Tibial nerve (tissue), 4 donors: Measurements from ENCODE around the gene PROM1. TPM values are rescaled to one million over a fixed set of nuclear protein-coding genes. Genes with fewer than 3 reads are reported as not detected.
A peak's percentile ranks its signal among the peaks of the same experiment; 100 is the strongest.

Experiments used
- DNase-seq, 2 donors: peaks; one replicate each; pipeline ENCODE4 v3.0.0-alpha.2; 2019; ENCODE audit warnings: low spot score in 2 of 2
- H3K27ac ChIP-seq, 4 donors: fragments of 200-600 bp; sonication (generic) in 3 of 4; one replicate each; pipeline ENCODE4 v1.5.1; 2017 to 2019; ENCODE audit warnings: mild to moderate bottlenecking in 1 of 4
- H3K27me3 ChIP-seq, 2 donors: fragments of 200-600 bp; sonication (generic) in 1 of 2; one replicate each; pipeline versions ENCODE4 v1.5.1 to v1.6.0; 2017 to 2019
- H3K36me3 ChIP-seq, 3 donors: fragments of 200-600 bp; sonication (generic); one replicate each; pipeline ENCODE4 v1.5.1; 2018 to 2019
- H3K4me1 ChIP-seq, 4 donors: fragments of 200-600 bp; sonication (generic) in 3 of 4; one replicate each; pipeline ENCODE4 v1.5.1; 2017 to 2019
- H3K4me3 ChIP-seq, 4 donors: fragments of 200-600 bp; sonication (generic) in 3 of 4; one replicate each; pipeline ENCODE4 v1.5.1; 2017 to 2019; ENCODE audit warnings: mild to moderate bottlenecking in 1 of 4, moderate library complexity in 1 of 4
- H3K9me3 ChIP-seq, 4 donors: fragments of 200-600 bp; sonication (generic) in 3 of 4; one replicate each; pipeline ENCODE4 v1.5.1; 2017 to 2019
- EP300 ChIP-seq, 2 donors: sonication (generic); formaldehyde crosslinking; IDR thresholded peaks; one replicate each; pipeline ENCODE4 v1.6.1; 2017; ENCODE audit warnings: antibody characterized with exemption in 2 of 2, mild to moderate bottlenecking in 1 of 2
- POLR2A ChIP-seq, 2 donors: fragments of 450-650 bp; IDR thresholded peaks; one replicate each; pipeline ENCODE4 v1.6.1; 2017; ENCODE audit warnings: antibody characterized with exemption in 2 of 2, mild to moderate bottlenecking in 2 of 2, moderate library complexity in 2 of 2
- WGBS, 2 donors: methylation state at CpG; one replicate each; pipeline ENCODE4 v1.1.5; 2018; 5-methylcytosine and 5-hydroxymethylcytosine counted together
- total RNA-seq, 4 donors: library from RNA; depleted of rRNA; stranded (reverse); fragments of >200 nt; gene quantifications; one replicate each; pipeline ENCODE4 v1.1.0, GENCODE V29; 2016
- TF ChIP-seq, protein P1 (sequence below), 5 experiments: fragments of 200-600 bp in 3 of 5; fragments of 450-650 bp in 2 of 5; sonication (generic) in 3 of 5; IDR thresholded peaks; one replicate each; pipeline ENCODE4 v1.5.1; 2016 to 2019; ENCODE audit warnings: antibody characterized with exemption in 5 of 5, mild to moderate bottlenecking in 3 of 5, moderate library complexity in 2 of 5

The PROM1 gene, protein sequence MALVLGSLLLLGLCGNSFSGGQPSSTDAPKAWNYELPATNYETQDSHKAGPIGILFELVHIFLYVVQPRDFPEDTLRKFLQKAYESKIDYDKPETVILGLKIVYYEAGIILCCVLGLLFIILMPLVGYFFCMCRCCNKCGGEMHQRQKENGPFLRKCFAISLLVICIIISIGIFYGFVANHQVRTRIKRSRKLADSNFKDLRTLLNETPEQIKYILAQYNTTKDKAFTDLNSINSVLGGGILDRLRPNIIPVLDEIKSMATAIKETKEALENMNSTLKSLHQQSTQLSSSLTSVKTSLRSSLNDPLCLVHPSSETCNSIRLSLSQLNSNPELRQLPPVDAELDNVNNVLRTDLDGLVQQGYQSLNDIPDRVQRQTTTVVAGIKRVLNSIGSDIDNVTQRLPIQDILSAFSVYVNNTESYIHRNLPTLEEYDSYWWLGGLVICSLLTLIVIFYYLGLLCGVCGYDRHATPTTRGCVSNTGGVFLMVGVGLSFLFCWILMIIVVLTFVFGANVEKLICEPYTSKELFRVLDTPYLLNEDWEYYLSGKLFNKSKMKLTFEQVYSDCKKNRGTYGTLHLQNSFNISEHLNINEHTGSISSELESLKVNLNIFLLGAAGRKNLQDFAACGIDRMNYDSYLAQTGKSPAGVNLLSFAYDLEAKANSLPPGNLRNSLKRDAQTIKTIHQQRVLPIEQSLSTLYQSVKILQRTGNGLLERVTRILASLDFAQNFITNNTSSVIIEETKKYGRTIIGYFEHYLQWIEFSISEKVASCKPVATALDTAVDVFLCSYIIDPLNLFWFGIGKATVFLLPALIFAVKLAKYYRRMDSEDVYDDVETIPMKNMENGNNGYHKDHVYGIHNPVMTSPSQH
- total RNA-seq: not detected

DNA sequence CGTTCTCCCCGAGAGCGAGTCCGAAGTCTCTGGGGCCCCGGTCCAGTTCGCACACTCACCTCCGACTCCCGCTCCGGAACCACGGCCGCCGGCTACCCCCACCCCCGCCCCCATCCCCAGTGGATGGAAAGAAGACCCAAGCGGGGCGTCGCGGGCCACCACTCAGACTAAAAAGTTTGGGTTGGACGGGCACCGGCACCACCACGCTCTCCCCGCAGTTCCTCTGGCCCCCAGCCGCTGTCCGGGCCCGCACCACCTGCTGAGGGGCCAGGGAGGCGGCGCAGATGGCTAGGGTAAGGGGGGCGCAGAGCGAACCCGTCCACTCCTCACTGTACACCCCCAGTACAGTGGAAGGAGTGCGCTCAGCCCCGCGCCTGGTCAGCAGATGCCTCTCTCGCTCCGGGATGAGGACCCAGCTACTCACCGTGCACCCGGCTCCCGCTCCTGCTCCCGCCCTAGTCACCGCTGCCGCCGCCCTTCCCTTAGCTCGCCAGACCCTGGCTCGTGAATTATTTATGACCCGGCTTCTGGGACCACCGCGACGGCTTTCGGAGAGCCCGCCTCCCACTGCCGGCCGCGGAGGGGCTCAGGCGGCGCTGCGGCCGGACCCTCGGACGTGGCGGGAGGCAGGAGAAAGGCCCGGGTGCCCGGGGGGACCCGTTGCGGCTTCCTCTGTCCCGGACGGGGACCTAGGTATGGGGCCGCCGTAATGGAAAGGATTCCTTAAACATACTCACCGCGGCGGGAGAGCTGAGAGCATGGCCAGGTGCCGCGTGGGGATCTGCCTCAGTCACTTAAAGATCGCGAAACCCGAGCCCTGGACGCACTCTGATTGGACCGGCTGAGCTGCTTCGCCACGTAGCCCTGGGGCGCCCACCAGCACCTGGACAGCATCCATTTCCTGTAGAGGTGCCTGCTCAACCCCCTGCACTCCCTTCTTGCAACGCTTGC is at the start of gene PROM1:
Gene PROM1 (minus strand): TSS at position 783 of the 951 bp plus-strand sequence. CDS start 8,117 bp downstream, outside the sequence.
- Histone ChIP-seq H3K4me3 (peak within 1 kb of the TSS; percentile 14 to 53 (median 40)), H3K27me3 (peaks cover 0 to 78% of the 10 kb centered on the region in 2 donors), H3K36me3 (no peaks in the 10 kb centered on the region), H3K9me3 (peaks cover 0 to 25% (median 0%) of the 10 kb centered on the region in 4 donors), H3K4me1 (peaks cover 0 to 22% (median 17%) of the 10 kb centered on the region in 4 donors), H3K27ac (no peak within 1 kb of the TSS)
- WGBS, 2 donors: 2 to 4% methylated on average over 59 to 64 of the region's 81 CpGs
- no peak for DNase-seq
- no peak for TF ChIP-seq POLR2A (IDR thresholded peaks at IDR 0.05)
- no peak for TF ChIP-seq EP300 (IDR thresholded peaks at IDR 0.05)
- TF ChIP-seq, protein P1, sequence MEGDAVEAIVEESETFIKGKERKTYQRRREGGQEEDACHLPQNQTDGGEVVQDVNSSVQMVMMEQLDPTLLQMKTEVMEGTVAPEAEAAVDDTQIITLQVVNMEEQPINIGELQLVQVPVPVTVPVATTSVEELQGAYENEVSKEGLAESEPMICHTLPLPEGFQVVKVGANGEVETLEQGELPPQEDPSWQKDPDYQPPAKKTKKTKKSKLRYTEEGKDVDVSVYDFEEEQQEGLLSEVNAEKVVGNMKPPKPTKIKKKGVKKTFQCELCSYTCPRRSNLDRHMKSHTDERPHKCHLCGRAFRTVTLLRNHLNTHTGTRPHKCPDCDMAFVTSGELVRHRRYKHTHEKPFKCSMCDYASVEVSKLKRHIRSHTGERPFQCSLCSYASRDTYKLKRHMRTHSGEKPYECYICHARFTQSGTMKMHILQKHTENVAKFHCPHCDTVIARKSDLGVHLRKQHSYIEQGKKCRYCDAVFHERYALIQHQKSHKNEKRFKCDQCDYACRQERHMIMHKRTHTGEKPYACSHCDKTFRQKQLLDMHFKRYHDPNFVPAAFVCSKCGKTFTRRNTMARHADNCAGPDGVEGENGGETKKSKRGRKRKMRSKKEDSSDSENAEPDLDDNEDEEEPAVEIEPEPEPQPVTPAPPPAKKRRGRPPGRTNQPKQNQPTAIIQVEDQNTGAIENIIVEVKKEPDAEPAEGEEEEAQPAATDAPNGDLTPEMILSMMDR (IDR thresholded peaks at IDR 0.05): no peak

DNA sequence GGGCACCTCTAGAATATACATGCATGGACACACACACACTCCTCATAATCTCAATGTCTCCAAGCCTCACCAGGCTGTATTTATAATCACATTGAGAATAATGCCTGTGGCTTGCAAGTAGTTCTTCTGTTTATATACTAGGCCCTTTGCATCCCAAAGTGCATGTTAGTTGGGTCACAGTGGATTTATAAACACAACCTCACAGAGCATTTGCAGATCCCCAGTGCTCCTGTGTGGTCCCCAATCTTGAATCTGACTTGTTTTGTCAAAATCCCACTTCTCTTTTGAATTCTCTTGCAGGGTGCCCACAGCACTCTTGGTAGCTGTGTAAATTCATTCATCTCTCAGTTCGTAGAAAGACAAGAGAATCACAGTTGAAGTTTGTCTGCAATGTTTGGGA is 49.6 kb upstream of the PROM1 start:
- Histone ChIP-seq H3K4me3 (no peak overlapping the region), H3K4me1 (no peaks in the 10 kb centered on the region), H3K36me3 (no peaks in the 10 kb centered on the region), H3K9me3 (no peaks in the 10 kb centered on the region), H3K27ac (no peak overlapping the region), H3K27me3 (no peaks in the 10 kb centered on the region)
- TF ChIP-seq EP300 (IDR thresholded peaks at IDR 0.05) (no peak), POLR2A (IDR thresholded peaks at IDR 0.05) (no peak)
- TF ChIP-seq, protein P1 (IDR thresholded peaks at IDR 0.05): no peak
- 52 to 78% methylated on average over 1 of the region's 1 CpG for WGBS, 2 donors
- DNase-seq: no peak

DNA sequence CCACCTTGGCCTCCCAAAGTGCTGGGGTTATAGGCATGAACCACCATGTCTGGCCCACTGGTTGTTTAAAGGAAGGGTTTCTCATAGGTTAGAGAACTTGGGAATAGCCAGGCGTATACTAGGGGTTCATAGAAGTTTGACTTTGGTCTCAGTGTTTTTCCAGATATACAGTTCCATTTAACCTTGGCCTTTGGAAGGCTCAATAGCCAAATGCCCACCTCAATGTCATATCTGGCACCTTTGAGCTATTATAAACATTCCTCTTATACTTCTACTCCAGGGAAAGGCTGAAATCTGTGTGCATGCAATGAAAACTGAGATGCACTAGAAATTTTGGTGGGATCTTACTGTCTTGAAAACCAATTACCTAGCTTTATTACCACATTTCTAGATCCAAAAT is 47.5 kb upstream of the PROM1 start:
- WGBS, 2 donors: 83 to 100% methylated on average over 1 of the region's 1 CpG
- Histone ChIP-seq H3K4me3 (no peak overlapping the region), H3K36me3 (no peaks in the 10 kb centered on the region), H3K27me3 (no peaks in the 10 kb centered on the region), H3K27ac (no peak overlapping the region), H3K9me3 (no peaks in the 10 kb centered on the region), H3K4me1 (no peaks in the 10 kb centered on the region)
- no peak for DNase-seq
- no peak for TF ChIP-seq EP300 (IDR thresholded peaks at IDR 0.05)
- TF ChIP-seq POLR2A (IDR thresholded peaks at IDR 0.05): no peak
- TF ChIP-seq, protein P1 (IDR thresholded peaks at IDR 0.05): no peak

DNA sequence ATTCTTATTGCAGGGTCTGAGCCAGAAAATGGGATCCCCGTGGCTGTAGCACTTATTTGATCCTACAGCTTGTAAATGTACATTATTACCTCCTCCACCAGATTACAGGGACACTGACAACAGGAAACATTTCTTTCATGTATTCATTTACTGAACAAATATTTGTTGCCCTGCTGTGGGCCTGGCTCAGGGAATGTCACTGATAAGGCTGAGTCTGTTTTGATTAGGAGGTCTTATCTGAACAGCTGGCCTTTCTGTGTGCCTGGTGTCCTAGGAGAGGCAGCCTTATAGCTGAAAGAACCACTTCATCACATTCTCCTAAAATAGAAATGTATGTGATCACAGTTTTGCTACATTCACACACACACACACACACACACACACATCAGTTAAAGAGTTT is 45.5 kb upstream of the PROM1 start:
- no peak for TF ChIP-seq POLR2A (IDR thresholded peaks at IDR 0.05)
- no peak for TF ChIP-seq EP300 (IDR thresholded peaks at IDR 0.05)
- TF ChIP-seq, protein P1 (IDR thresholded peaks at IDR 0.05): no peak
- Histone ChIP-seq H3K27ac (no peak overlapping the region), H3K36me3 (no peaks in the 10 kb centered on the region), H3K9me3 (no peaks in the 10 kb centered on the region), H3K27me3 (no peaks in the 10 kb centered on the region), H3K4me1 (no peaks in the 10 kb centered on the region), H3K4me3 (no peak overlapping the region)
- WGBS, 2 donors: 45 to 69% methylated on average over 1 of the region's 1 CpG
- no peak for DNase-seq
